GM19035 (cell line): ENCODE data around the gene GANC.
"Not testable (repeated sequence)": the region's sequence is repeated elsewhere in the genome, so short reads cannot be mapped to it uniquely, and the experiment has no call there.

Experiments used
- ATAC-seq: cut with Tn5 transposase; IDR thresholded peaks from one replicate; pipeline ENCODE4 v1.9.1; 2021; ENCODE audit not compliant: unreplicated experiment

The GANC gene

GRCh38 chr15:42282344-42282743 lies 9.3 kb downstream of the GANC start:
- ATAC-seq = no peak

- no peak for ATAC-seq
Measured at GRCh38 chr15:42282926-42283325, 9.9 kb downstream of the GANC start.

GRCh38 chr15:42283671-42284070 lies 10.7 kb downstream of the GANC start:
- ATAC-seq = no peak

GRCh38 chr15:42284551-42284950 lies 11.6 kb downstream of the GANC start:
- ATAC-seq = no peak

- ATAC-seq = no peak
Measured at GRCh38 chr15:42285034-42285433, 12.0 kb downstream of the GANC start.

- ATAC-seq = no peak
Measured at GRCh38 chr15:42286445-42287029, 13.5 kb downstream of the GANC start.

- no peak for ATAC-seq
Measured at GRCh38 chr15:42287931-42288330, 14.9 kb downstream of the GANC start.

GRCh38 chr15:42289166-42289565 lies 16.2 kb downstream of the GANC start:
- ATAC-seq = no peak

GRCh38 chr15:42301004-42301403 lies 28.0 kb downstream of the GANC start:
- not testable (repeated sequence) for ATAC-seq

- no peak for ATAC-seq
Measured at GRCh38 chr15:42306681-42307080, 33.7 kb downstream of the GANC start.

- no peak for ATAC-seq
Measured at GRCh38 chr15:42313463-42313862, 40.5 kb downstream of the GANC start.

- no peak for ATAC-seq
Measured at GRCh38 chr15:42314818-42315217, 41.8 kb downstream of the GANC start.

- no peak for ATAC-seq
Measured at GRCh38 chr15:42315521-42315920, 42.5 kb downstream of the GANC start.

- not testable (repeated sequence) for ATAC-seq
Measured at GRCh38 chr15:42316282-42316805, 43.3 kb downstream of the GANC start.

GRCh38 chr15:42319206-42319605 lies 46.2 kb downstream of the GANC start:
- no peak for ATAC-seq

- ATAC-seq = no peak
Measured at GRCh38 chr15:42324308-42324707, 51.3 kb downstream of the GANC start.

GRCh38 chr15:42329161-42329560 lies 56.2 kb downstream of the GANC start:
- no peak for ATAC-seq

- ATAC-seq = no peak
Measured at GRCh38 chr15:42329992-42330391, 57.0 kb downstream of the GANC start.

GRCh38 chr15:42331235-42331634 lies 58.2 kb downstream of the GANC start:
- ATAC-seq = no peak

- ATAC-seq = no peak
Measured at GRCh38 chr15:42332331-42332730, 59.3 kb downstream of the GANC start.

GRCh38 chr15:42335074-42335473 lies 62.1 kb downstream of the GANC start:
- no peak for ATAC-seq

GRCh38 chr15:42336650-42337049 lies 63.6 kb downstream of the GANC start:
- not testable (repeated sequence) for ATAC-seq

- ATAC-seq = not testable (repeated sequence)
Measured at GRCh38 chr15:42337104-42337503, 64.1 kb downstream of the GANC start.
